SU-DHL-6 (cell line): ENCODE results near the gene TFF2.

Source experiments
- H2AFZ ChIP-seq: fragments of 200-600 bp; sonication (generic); 2 replicates; pipeline ENCODE4 v1.6.1; 2014; ENCODE audit warnings: low read depth, mild to moderate bottlenecking, moderate library complexity, mixed read lengths, antibody characterized with exemption, low read length; ENCODE audit not compliant: severe bottlenecking
- H3F3A ChIP-seq: fragments of 200-600 bp; shearing (Covaris generic); 2 replicates; pipeline ENCODE4 v1.6.0; 2016; ENCODE audit warnings: antibody characterized with exemption, mild to moderate bottlenecking; ENCODE audit not compliant: insufficient read depth
- H3K27ac ChIP-seq: fragments of 200-600 bp; sonication (generic); 2 replicates; pipeline ENCODE4 v1.5.1; 2016; ENCODE audit warnings: low read depth, mild to moderate bottlenecking, low read length, moderate library complexity, mixed read lengths
- H3K27me3 ChIP-seq: fragments of 200-600 bp; sonication (generic), shearing (Covaris generic); 2 replicates; pipeline ENCODE4 v1.6.0; 2014; ENCODE audit warnings: mild to moderate bottlenecking, low read length
- H3K36me3 ChIP-seq: fragments of 200-600 bp; sonication (generic); 2 replicates; pipeline ENCODE4 v1.6.1; 2014; ENCODE audit warnings: mild to moderate bottlenecking, low read length, mixed read lengths
- H3K4me2 ChIP-seq: fragments of 300-600, 200-600 bp; shearing (Covaris generic), sonication (generic); 2 replicates; pipeline ENCODE4 v1.6.0; 2014; ENCODE audit warnings: low read length, low read depth, mild to moderate bottlenecking; ENCODE audit not compliant: poor library complexity, severe bottlenecking
- H3K4me3 ChIP-seq: fragments of 200-600 bp; sonication (generic); 2 replicates; pipeline ENCODE4 v1.5.1; 2014; ENCODE audit warnings: antibody characterized with exemption, low read length, mild to moderate bottlenecking, mixed read lengths; ENCODE audit not compliant: insufficient read depth, poor library complexity, severe bottlenecking
- H3K79me2 ChIP-seq: fragments of 200-600 bp; sonication (generic); 2 replicates; pipeline ENCODE4 v1.6.1; 2014; ENCODE audit warnings: mild to moderate bottlenecking, low read length, moderate library complexity; ENCODE audit not compliant: insufficient read depth
- H3K9ac ChIP-seq: fragments of 200-600 bp; sonication (generic); 2 replicates; pipeline ENCODE4 v1.7.0; 2014; ENCODE audit warnings: mild to moderate bottlenecking, low read length
- H3K9me2 ChIP-seq: fragments of 200-600 bp; sonication (generic); replicated peaks from 2 replicates; pipeline ENCODE4 v1.6.1; 2014; ENCODE audit warnings: low read length; ENCODE audit not compliant: insufficient read depth
- H3K9me3 ChIP-seq: fragments of 200-600 bp; sonication (generic); 2 replicates; pipeline ENCODE4 v1.6.1; 2014; ENCODE audit warnings: low read length, mixed read lengths; ENCODE audit not compliant: insufficient read depth
- H4K20me1 ChIP-seq: fragments of 200-600 bp; sonication (generic); 2 replicates; pipeline ENCODE4 v1.6.1; 2014; ENCODE audit warnings: low read depth, mild to moderate bottlenecking, antibody characterized with exemption, low read length, moderate library complexity, mixed read lengths
- CTCF ChIP-seq: fragments of 200-600 bp; sonication (generic); IDR thresholded peaks from one replicate; pipeline ENCODE4 v1.5.1; 2017; ENCODE audit warnings: antibody characterized with exemption, mild to moderate bottlenecking, low read length, moderate library complexity; ENCODE audit not compliant: insufficient read depth, poor library complexity, severe bottlenecking
- EZH2phosphoT487 ChIP-seq: fragments of 200-600 bp; sonication (generic), shearing (Covaris generic); conservative IDR thresholded peaks from 2 replicates; pipeline ENCODE4 v1.6.1; 2018; ENCODE audit warnings: mild to moderate bottlenecking, antibody characterized with exemption, low read length, moderate library complexity, mixed read lengths

The TFF2 gene

DNA sequence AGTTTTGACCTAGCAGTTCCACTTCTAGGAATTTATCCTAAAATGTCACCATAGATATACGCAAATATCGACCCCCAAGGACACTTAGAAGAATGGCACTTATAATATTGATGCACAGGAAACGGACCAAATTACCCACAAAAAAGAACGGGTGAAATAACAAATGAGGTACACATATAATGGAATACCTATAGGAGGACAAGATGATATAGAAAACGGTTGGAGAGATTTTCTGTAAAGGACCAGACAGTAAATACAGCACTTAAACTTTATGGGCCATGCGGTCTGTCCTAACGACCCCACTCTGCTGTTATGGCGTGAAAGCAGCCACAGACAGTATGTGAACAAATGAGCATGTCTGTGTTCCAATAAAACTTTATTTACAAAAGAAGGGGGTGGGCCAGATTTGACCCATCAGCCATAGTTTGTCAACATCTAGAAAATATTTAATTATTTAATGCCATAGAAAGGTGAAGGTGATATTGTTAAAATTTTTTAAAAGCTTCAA lies 42.7 kb upstream of the TFF2 start:
- H3F3A ChIP-seq = no peaks in the 10 kb centered on the region
- no peaks in the 10 kb centered on the region for H3K9me3 ChIP-seq
- no peak overlapping the region for H3K4me3 ChIP-seq
- H3K4me2 ChIP-seq = no peak overlapping the region
- no peaks in the 10 kb centered on the region for H4K20me1 ChIP-seq
- no peaks in the 10 kb centered on the region for H3K79me2 ChIP-seq
- no peaks in the 10 kb centered on the region for H3K36me3 ChIP-seq
- TF ChIP-seq CTCF = no peak
- TF ChIP-seq EZH2phosphoT487 = no peak
- no peaks in the 10 kb centered on the region for H3K27me3 ChIP-seq
- no peaks in the 10 kb centered on the region for H3K9me2 ChIP-seq
- H3K27ac ChIP-seq = no peak overlapping the region
- no peak overlapping the region for H2AFZ ChIP-seq
- H3K9ac ChIP-seq = no peak overlapping the region

- Histone ChIP-seq H3K9me2 (no peaks in the 10 kb centered on the region), H3K27me3 (no peaks in the 10 kb centered on the region), H3K4me2 (no peak overlapping the region), H3K79me2 (no peaks in the 10 kb centered on the region), H3K27ac (no peak overlapping the region), H3K4me3 (no peak overlapping the region), H3F3A (no peaks in the 10 kb centered on the region), H3K9ac (no peak overlapping the region), H3K9me3 (no peaks in the 10 kb centered on the region), H2AFZ (no peak overlapping the region), H3K36me3 (no peaks in the 10 kb centered on the region), H4K20me1 (no peaks in the 10 kb centered on the region)
- no peak for TF ChIP-seq CTCF
- no peak for TF ChIP-seq EZH2phosphoT487
Measured at GRCh38 chr21:42392731-42393442, 42.1 kb upstream of the TFF2 start.

DNA sequence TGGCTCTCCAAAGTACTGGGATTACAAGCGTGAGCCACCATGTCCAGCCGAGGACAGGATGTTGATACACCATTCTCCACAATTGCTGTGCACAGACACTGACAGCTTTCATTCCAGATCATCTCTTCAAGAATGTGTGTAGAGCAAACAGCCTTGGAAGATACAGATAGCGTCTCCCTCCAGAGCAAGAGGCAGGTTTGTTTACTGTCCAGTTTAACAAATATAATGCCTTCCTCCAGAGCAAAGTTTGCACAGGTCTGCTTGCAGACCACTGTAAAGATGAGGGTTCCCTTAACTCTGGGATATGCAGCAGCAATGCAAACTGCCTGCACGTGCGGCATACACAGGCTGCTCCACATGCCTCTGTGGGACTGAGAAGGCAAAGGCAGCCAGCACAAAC lies 40.5 kb upstream of the TFF2 start:
- Histone ChIP-seq H2AFZ (no peak overlapping the region), H3F3A (no peaks in the 10 kb centered on the region), H3K4me3 (no peak overlapping the region), H4K20me1 (no peaks in the 10 kb centered on the region), H3K9me3 (no peaks in the 10 kb centered on the region), H3K79me2 (no peaks in the 10 kb centered on the region), H3K9me2 (no peaks in the 10 kb centered on the region), H3K4me2 (no peak overlapping the region), H3K27me3 (no peaks in the 10 kb centered on the region), H3K27ac (no peak overlapping the region), H3K36me3 (no peaks in the 10 kb centered on the region), H3K9ac (no peak overlapping the region)
- no peak for TF ChIP-seq CTCF
- TF ChIP-seq EZH2phosphoT487 = no peak
